Fibroblast of lung (primary cell): ENCODE measurements around the gene SYCN. TPM values are rescaled to one million over a fixed set of nuclear protein-coding genes. Genes with fewer than 3 reads are reported as not detected.
A peak's percentile ranks its signal among the peaks of the same experiment; 100 is the strongest.

Experiments used
- DNase-seq, 2 donors: peaks; one replicate each; pipeline versions ENCODE4 v3.0.0 to v3.0.0-alpha.2; 2010; ENCODE audit warnings: low read depth in 2 of 2
- H2AFZ ChIP-seq: 2 replicates; pipeline ENCODE4 v1.5.1; 2012; ENCODE audit warnings: low read length, control low read depth, inconsistent platforms
- H3K27ac ChIP-seq: 2 replicates; pipeline ENCODE4 v1.5.1; 2011; ENCODE audit warnings: low read length, control low read depth; ENCODE audit not compliant: insufficient read depth
- H3K27me3 ChIP-seq: 2 replicates; pipeline ENCODE4 v1.5.1; 2011; ENCODE audit warnings: mild to moderate bottlenecking, low read length; ENCODE audit not compliant: control insufficient read depth, insufficient read depth
- H3K36me3 ChIP-seq: 2 replicates; pipeline ENCODE4 v1.5.1; 2011; ENCODE audit warnings: low read length; ENCODE audit not compliant: control insufficient read depth, insufficient read depth
- H3K4me1 ChIP-seq: 2 replicates; pipeline ENCODE4 v1.5.1; 2011; ENCODE audit warnings: low read length; ENCODE audit not compliant: control insufficient read depth, insufficient read depth; ENCODE audit errors: extremely low read depth
- H3K4me2 ChIP-seq: 2 replicates; pipeline ENCODE4 v1.5.1; 2011; ENCODE audit warnings: low read length, control low read depth; ENCODE audit not compliant: insufficient read depth; ENCODE audit errors: extremely low read depth
- H3K4me3 ChIP-seq, 4 experiments: fragments of 200-600 bp in 1 of 4; sonication (generic) in 1 of 4; replicated peaks in 1 of 4; 2 replicates each; pipeline ENCODE4 v1.5.1; 2011 to 2016; ENCODE audit warnings: low read length in 4 of 4, low read depth in 3 of 4, mild to moderate bottlenecking in 3 of 4, control low read depth in 2 of 4, inconsistent platforms in 1 of 4, mixed read lengths in 1 of 4; ENCODE audit not compliant: insufficient read depth in 1 of 4; ENCODE audit errors: control extremely low read depth in 1 of 4
- H3K79me2 ChIP-seq: 2 replicates; pipeline ENCODE4 v1.5.1; 2012; ENCODE audit warnings: mild to moderate bottlenecking, low read length, inconsistent platforms; ENCODE audit not compliant: control insufficient read depth, insufficient read depth
- H3K9ac ChIP-seq: 2 replicates; pipeline ENCODE4 v1.5.1; 2011; ENCODE audit warnings: mild to moderate bottlenecking, low read length, control low read depth; ENCODE audit not compliant: insufficient read depth
- H3K9me3 ChIP-seq: 2 replicates; pipeline ENCODE4 v1.5.1; 2012; ENCODE audit warnings: low read depth, low read length; ENCODE audit not compliant: control insufficient read depth, insufficient read depth
- H4K20me1 ChIP-seq: 2 replicates; pipeline ENCODE4 v1.5.1; 2011; ENCODE audit warnings: low read length; ENCODE audit not compliant: control insufficient read depth, insufficient read depth; ENCODE audit errors: extremely low read depth
- CTCF ChIP-seq, 2 donors: IDR thresholded peaks in 1 of 2; conservative IDR thresholded peaks in 1 of 2; 1 replicate in 1 of 2; 2 replicates in 1 of 2; pipeline ENCODE4 v1.5.1; 2011 to 2012; ENCODE audit warnings: low read length in 2 of 2, control low read depth in 1 of 2, inconsistent platforms in 1 of 2, low read depth in 1 of 2, mild to moderate bottlenecking in 1 of 2
- EZH2 ChIP-seq: IDR thresholded peaks from 2 replicates; pipeline ENCODE4 v1.5.1; 2012; ENCODE audit warnings: low read length, control low read depth, mild to moderate bottlenecking; ENCODE audit errors: missing control alignments
- polyA plus RNA-seq, 2 donors: library from polyadenylated mRNA; depleted of rRNA in 1 of 2; stranded (reverse) in 1 of 2; unstranded in 1 of 2; fragments of >200 nt; gene quantifications; 2 replicates each; pipeline ENCODE4 v1.2.1, GENCODE V29; 2011 to 2012; ENCODE audit warnings: missing spikeins in 1 of 2
- total RNA-seq: library from RNA; depleted of rRNA; stranded (reverse); fragments of >200 nt; gene quantifications from 2 replicates; pipeline ENCODE4 v1.2.1, GENCODE V29; 2014

The SYCN gene
- total and polyA plus RNA-seq, 2 donors (not counting 1 experiment from before 2014, with no cell fraction given): not detected

- H3K9ac ChIP-seq: no peak overlapping the region
- no peak overlapping the region for H2AFZ ChIP-seq
- H3K36me3 ChIP-seq: no peaks in the 10 kb centered on the region
- no peak overlapping the region for H3K27ac ChIP-seq
- TF ChIP-seq CTCF (conservative IDR thresholded peaks at IDR 0.05 in 1 of 2, IDR thresholded peaks at IDR 0.05 in 1 of 2; ENCODE audit: low read depth in 1 of 2, low read length in 2 of 2) (no peak), EZH2 (no peak)
- no peak for DNase-seq
- H4K20me1 ChIP-seq: no peaks in the 10 kb centered on the region
- no peaks in the 10 kb centered on the region for H3K27me3 ChIP-seq
- H3K4me2 ChIP-seq: no peak overlapping the region
- peaks cover 4% of the 10 kb centered on the region for H3K79me2 ChIP-seq
- no peak overlapping the region for H3K4me3 ChIP-seq
- H3K4me1 ChIP-seq: no peaks in the 10 kb centered on the region
- no peaks in the 10 kb centered on the region for H3K9me3 ChIP-seq
Measured at GRCh38 chr19:39167461-39168257, 36.4 kb downstream of the SYCN start.

GRCh38 chr19:39166571-39167391, 37.3 kb downstream of the SYCN start:
- TF ChIP-seq CTCF (conservative IDR thresholded peaks at IDR 0.05 in 1 of 2, IDR thresholded peaks at IDR 0.05 in 1 of 2; ENCODE audit: low read depth in 1 of 2, low read length in 2 of 2) (no peak), EZH2 (no peak)
- Histone ChIP-seq H3K4me2 (no peak overlapping the region), H2AFZ (no peak overlapping the region), H3K27me3 (no peaks in the 10 kb centered on the region), H3K9ac (no peak overlapping the region), H3K4me1 (no peaks in the 10 kb centered on the region), H4K20me1 (no peaks in the 10 kb centered on the region), H3K79me2 (peaks cover 6% of the 10 kb centered on the region), H3K9me3 (no peaks in the 10 kb centered on the region), H3K4me3 (no peak overlapping the region), H3K27ac (no peak overlapping the region), H3K36me3 (no peaks in the 10 kb centered on the region)
- peak in 1 of 2 donors; percentile 21 for DNase-seq

DNA sequence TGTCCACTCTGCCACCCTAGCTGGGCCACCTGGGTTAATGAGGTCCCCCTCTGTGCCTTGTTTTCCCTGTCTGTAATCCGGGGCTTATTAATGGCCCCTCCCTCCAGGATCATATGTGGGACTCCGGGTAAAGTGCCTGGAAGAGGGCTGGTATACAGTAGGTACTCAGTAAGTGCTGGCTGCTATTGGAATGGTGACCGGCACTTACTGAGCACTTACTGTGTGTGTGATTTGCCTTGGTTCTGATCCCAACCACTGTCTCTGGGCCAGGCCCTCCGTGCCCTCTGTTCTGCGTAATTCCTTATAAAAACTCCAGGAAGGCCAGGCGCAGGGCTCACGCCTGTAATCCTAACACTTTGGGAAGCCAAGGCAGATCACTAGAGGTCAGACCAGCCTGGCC, 38.2 kb downstream of the SYCN start:
- no peak for TF ChIP-seq EZH2
- TF ChIP-seq CTCF (conservative IDR thresholded peaks at IDR 0.05 in 1 of 2, IDR thresholded peaks at IDR 0.05 in 1 of 2; ENCODE audit: low read depth in 1 of 2, low read length in 2 of 2): no peak
- Histone ChIP-seq H3K27ac (no peak overlapping the region), H3K9me3 (no peaks in the 10 kb centered on the region), H3K4me1 (no peaks in the 10 kb centered on the region), H3K79me2 (peaks cover 13% of the 10 kb centered on the region), H4K20me1 (no peaks in the 10 kb centered on the region), H3K9ac (no peak overlapping the region), H3K36me3 (no peaks in the 10 kb centered on the region), H3K4me2 (no peak overlapping the region), H2AFZ (no peak overlapping the region), H3K4me3 (no peak overlapping the region), H3K27me3 (no peaks in the 10 kb centered on the region)
- DNase-seq: no peak
